HCT116 (cell line): ENCODE results near the gene DMWD. TPM values are rescaled to one million over a fixed set of nuclear protein-coding genes. Genes with fewer than 3 reads are reported as not detected.

ENCODE experiments used
- ATAC-seq: fragments of 200-7000 bp; cut with Tn5 transposase; 2 replicates; pipeline ENCODE4 v1.9.1; 2020; ENCODE audit warnings: mild to moderate bottlenecking, moderate library complexity
- BruUV-seq: library from RNA; stranded (reverse); fragments of 400-500 nt; replicated peaks from 2 replicates; lab custom pipeline; 2021; lab: Mats Ljungman, UMichigan
- CTCF ChIA-PET: fragments of 300-600 bp; sonication (Branson Sonifier 250); formaldehyde crosslinking; loops from one replicate; lab custom pipeline; 2021; ENCODE audit warnings: antibody characterized with exemption; lab: Charles Lee
- POLR2A ChIA-PET: fragments of 300-600, 350-600 bp; sonication (Branson Sonifier 250); formaldehyde crosslinking; loops from one replicate; lab custom pipeline; 2021; ENCODE audit warnings: antibody characterized with exemption; lab: Charles Lee
- RAD21 ChIA-PET, 2 experiments: fragments of 300-600 bp; sonication (Branson Sonifier 250); formaldehyde crosslinking; loops; one replicate each; lab custom pipeline; 2023; ENCODE audit warnings: low total read pairs in 2 of 2; ENCODE audit not compliant: uncharacterized antibody in 2 of 2, unreplicated experiment in 2 of 2, low non-redundant PET in 1 of 2; lab: Charles Lee
- DNase-seq: peaks from one replicate; pipeline ENCODE4 v3.0.0-alpha.2; 2010; ENCODE audit warnings: low read depth, low spot score
- H2AFZ ChIP-seq: fragments of 200-600 bp; shearing (Covaris generic), sonication (generic); 2 replicates; pipeline ENCODE4 v1.6.1; 2017; ENCODE audit warnings: low read depth, mixed run types, mixed read lengths, antibody characterized with exemption, low read length; ENCODE audit not compliant: poor library complexity, severe bottlenecking
- H3K27ac ChIP-seq: 2 replicates; pipeline ENCODE4 v1.5.1; 2012; ENCODE audit warnings: low read depth, low read length
- H3K27me3 ChIP-seq: fragments of 200-600 bp; sonication (generic); 2 replicates; pipeline ENCODE4 v1.6.1; 2016; ENCODE audit warnings: mixed run types, low read length, mixed read lengths; ENCODE audit not compliant: insufficient read depth
- H3K36me3 ChIP-seq, 2 experiments: fragments of 200-500 bp in 1 of 2; fragments of 200-600 bp in 1 of 2; sonication (Bioruptor generic) in 1 of 2; sonication (generic) in 1 of 2; 2 replicates each; pipeline versions ENCODE4 v1.5.1 to v1.6.1; 2014 to 2016; ENCODE audit warnings: low read length in 2 of 2, inconsistent platforms in 1 of 2, mixed read lengths in 1 of 2, mixed run types in 1 of 2; ENCODE audit not compliant: insufficient read depth in 2 of 2, control insufficient read depth in 1 of 2
- H3K4me1 ChIP-seq, 2 experiments: fragments of 200-600 bp in 1 of 2; sonication (generic) in 1 of 2; 2 replicates each; pipeline versions ENCODE4 v1.5.1 to v1.6.1; 2012 to 2017; ENCODE audit warnings: low read length in 2 of 2, inconsistent platforms in 1 of 2, mild to moderate bottlenecking in 1 of 2, mixed read lengths in 1 of 2, mixed run types in 1 of 2, moderate library complexity in 1 of 2; ENCODE audit not compliant: insufficient read depth in 2 of 2, control insufficient read depth in 1 of 2
- H3K4me2 ChIP-seq: fragments of 200-600 bp; sonication (generic); 2 replicates; pipeline ENCODE4 v1.6.1; 2017; ENCODE audit warnings: mixed run types, low read length, mixed read lengths
- H3K4me3 ChIP-seq, 2 experiments: fragments of 200-600 bp in 1 of 2; sonication (generic) in 1 of 2; replicated peaks in 1 of 2; 2 replicates each; pipeline ENCODE4 v1.5.1; 2011 to 2016; ENCODE audit warnings: low read length in 2 of 2, control low read depth in 1 of 2, low read depth in 1 of 2, mild to moderate bottlenecking in 1 of 2, mixed read lengths in 1 of 2, mixed run types in 1 of 2
- H3K79me2 ChIP-seq: fragments of 200-600 bp; sonication (generic); 2 replicates; pipeline ENCODE4 v1.6.1; 2017; ENCODE audit warnings: mild to moderate bottlenecking, mixed run types, low read length, moderate library complexity, mixed read lengths; ENCODE audit not compliant: insufficient read depth
- H3K9ac ChIP-seq: fragments of 200-600 bp; sonication (generic); 2 replicates; pipeline ENCODE4 v1.6.1; 2016; ENCODE audit warnings: low read length, mixed read lengths
- H3K9me2 ChIP-seq: fragments of 200-600 bp; sonication (generic), shearing (Covaris generic); 2 replicates; pipeline ENCODE4 v1.6.1; 2017; ENCODE audit warnings: mixed run types, mild to moderate bottlenecking, moderate library complexity; ENCODE audit not compliant: insufficient read depth
- H3K9me3 ChIP-seq, 2 experiments: fragments of 200-500 bp in 1 of 2; fragments of 200-600 bp in 1 of 2; sonication (Bioruptor generic) in 1 of 2; sonication (generic) in 1 of 2; 2 replicates each; pipeline ENCODE4 v1.6.1; 2014 to 2017; ENCODE audit warnings: low read length in 2 of 2, mixed read lengths in 2 of 2, inconsistent platforms in 1 of 2, low read depth in 1 of 2, mild to moderate bottlenecking in 1 of 2, mixed run types in 1 of 2, moderate library complexity in 1 of 2; ENCODE audit not compliant: control insufficient read depth in 1 of 2, insufficient read depth in 1 of 2
- H4K20me1 ChIP-seq: fragments of 200-600 bp; sonication (generic), shearing (Covaris generic); 2 replicates; pipeline ENCODE4 v1.6.1; 2017; ENCODE audit warnings: mixed run types, mild to moderate bottlenecking, moderate library complexity; ENCODE audit not compliant: insufficient read depth
- CBX3 ChIP-seq: IDR thresholded peaks from 2 replicates; pipeline ENCODE4 v1.6.1; 2012; ENCODE audit warnings: low read depth
- CEBPB ChIP-seq: IDR thresholded peaks from 2 replicates; pipeline ENCODE4 v1.6.1; 2012; ENCODE audit warnings: low read depth
- ELF1 ChIP-seq: IDR thresholded peaks from 2 replicates; pipeline ENCODE4 v1.6.1; 2012; ENCODE audit warnings: low read depth, borderline replicate concordance
- EZH2 ChIP-seq: fragments of 200-600 bp; sonication (generic); IDR thresholded peaks from 2 replicates; pipeline ENCODE4 v1.6.1; 2017; ENCODE audit warnings: antibody characterized with exemption, mixed run types
- FOSL1 ChIP-seq: IDR thresholded peaks from 2 replicates; pipeline ENCODE4 v1.6.1; 2012; ENCODE audit warnings: low read depth
- JUND ChIP-seq: IDR thresholded peaks from 2 replicates; pipeline ENCODE4 v1.6.1; 2012
- POLR2AphosphoS5 ChIP-seq: IDR thresholded peaks from 2 replicates; pipeline ENCODE4 v1.6.1; 2011; ENCODE audit warnings: mild to moderate bottlenecking, low read depth, low read length, moderate library complexity
- RAD21 ChIP-seq: IDR thresholded peaks from 2 replicates; pipeline ENCODE4 v1.6.1; 2012; ENCODE audit warnings: low read depth, mild to moderate bottlenecking
- SIN3A ChIP-seq: IDR thresholded peaks from 2 replicates; pipeline ENCODE4 v1.6.1; 2012; ENCODE audit warnings: low read depth
- SP1 ChIP-seq: IDR thresholded peaks from 2 replicates; pipeline ENCODE4 v1.6.1; 2012; ENCODE audit warnings: low read depth
- SRF ChIP-seq: IDR thresholded peaks from 2 replicates; pipeline ENCODE4 v1.6.1; 2012; ENCODE audit warnings: low read depth
- YY1 ChIP-seq: IDR thresholded peaks from 2 replicates; pipeline ENCODE4 v1.6.1; 2011; ENCODE audit warnings: low read length, low read depth, moderate library complexity, mild to moderate bottlenecking; ENCODE audit not compliant: insufficient replicate concordance; ENCODE audit errors: extremely low read depth
- ZNF274 ChIP-seq: fragments of 200-500 bp; sonication (Bioruptor generic); IDR thresholded peaks from 2 replicates; pipeline ENCODE4 v1.6.1; 2014; ENCODE audit warnings: mild to moderate bottlenecking, low read depth, low read length, inconsistent platforms
- intact Hi-C: fragments of 100-400 bp; cut with micrococcal nuclease; formaldehyde crosslinking; loops from 2 replicates; pipeline ENCODE4 v1.10.0; 2022
- total RNA-seq: library from RNA; stranded (reverse); gene quantifications from one replicate; pipeline ENCODE4 v1.2.1, GENCODE V29; 2021; ENCODE audit not compliant: unreplicated experiment
- TF ChIP-seq, protein P1 (sequence below): IDR thresholded peaks from 2 replicates; pipeline ENCODE4 v1.6.1; 2012
- TF ChIP-seq, protein P2 (sequence below): IDR thresholded peaks from 2 replicates; pipeline ENCODE4 v1.6.1; 2011; ENCODE audit warnings: mild to moderate bottlenecking, low read length, moderate library complexity; ENCODE audit not compliant: insufficient replicate concordance; ENCODE audit errors: extremely low read depth
- TF ChIP-seq, protein P3 (sequence below), 3 experiments: fragments of 200-600 bp in 1 of 3; sonication (generic) in 1 of 3; IDR thresholded peaks in 2 of 3; conservative IDR thresholded peaks in 1 of 3; 2 replicates each; pipeline ENCODE4 v1.5.1; 2012 to 2017; ENCODE audit warnings: low read depth in 2 of 3, low read length in 2 of 3, antibody characterized with exemption in 1 of 3, borderline replicate concordance in 1 of 3, control low read depth in 1 of 3, mild to moderate bottlenecking in 1 of 3, mixed read lengths in 1 of 3, mixed run types in 1 of 3, moderate library complexity in 1 of 3; ENCODE audit not compliant: insufficient read depth in 1 of 3

Gene DMWD
- total RNA-seq, 1 experiment from 2014 or later: 56.8 TPM

DNA sequence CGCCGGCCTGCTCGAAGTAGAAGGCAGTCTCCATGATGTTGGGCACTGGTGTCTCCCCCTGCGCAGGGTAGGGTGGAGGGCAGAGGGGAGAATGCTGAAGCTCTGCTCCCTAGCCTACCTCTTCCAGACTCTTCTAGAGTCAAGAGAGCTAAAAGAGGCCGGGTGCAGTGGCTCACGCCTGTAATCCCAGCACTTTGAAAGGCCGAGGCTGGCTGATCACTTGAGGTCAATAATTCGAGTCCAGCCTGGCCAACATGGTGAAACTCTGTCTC is 12.2 kb upstream of the DMWD start:
- H4K20me1 ChIP-seq: no peaks in the 10 kb centered on the region
- no peaks in the 10 kb centered on the region for H3K27me3 ChIP-seq
- no peak for ATAC-seq
- peaks cover 4 to 15% of the 10 kb centered on the region in 2 experiments; a peak in 3 of 4 replicates for H3K4me1 ChIP-seq
- no peaks in the 10 kb centered on the region for H3K9me3 ChIP-seq
- TF ChIP-seq EZH2: no peak
- no peak for TF ChIP-seq SIN3A
- no peak for TF ChIP-seq ZNF274
- no peak for TF ChIP-seq SP1
- TF ChIP-seq, all 23 proteins: peak for 0
- BruUV-seq: no TSS peak
- no peaks in the 10 kb centered on the region for H3K9me2 ChIP-seq
- RAD21 ChIA-PET: no interaction called here
- DNase-seq: no peak
- CTCF ChIA-PET: interaction anchor here (0.9 to 4.2 kb wide), 2 partner anchors 12 to 35 kb away, joined by 3 to 21 read pairs; no protein-coding TSS in a partner anchor
- H2AFZ ChIP-seq: no peak overlapping the region
- intact Hi-C loops: no loop called here
- POLR2A ChIA-PET: no interaction called here
- H3K4me2 ChIP-seq: no peak overlapping the region
- no peaks in the 10 kb centered on the region for H3K79me2 ChIP-seq
- no peaks in the 10 kb centered on the region for H3K36me3 ChIP-seq
- no peak overlapping the region for H3K9ac ChIP-seq
- no peak overlapping the region for H3K27ac ChIP-seq
- no peak overlapping the region for H3K4me3 ChIP-seq

DNA sequence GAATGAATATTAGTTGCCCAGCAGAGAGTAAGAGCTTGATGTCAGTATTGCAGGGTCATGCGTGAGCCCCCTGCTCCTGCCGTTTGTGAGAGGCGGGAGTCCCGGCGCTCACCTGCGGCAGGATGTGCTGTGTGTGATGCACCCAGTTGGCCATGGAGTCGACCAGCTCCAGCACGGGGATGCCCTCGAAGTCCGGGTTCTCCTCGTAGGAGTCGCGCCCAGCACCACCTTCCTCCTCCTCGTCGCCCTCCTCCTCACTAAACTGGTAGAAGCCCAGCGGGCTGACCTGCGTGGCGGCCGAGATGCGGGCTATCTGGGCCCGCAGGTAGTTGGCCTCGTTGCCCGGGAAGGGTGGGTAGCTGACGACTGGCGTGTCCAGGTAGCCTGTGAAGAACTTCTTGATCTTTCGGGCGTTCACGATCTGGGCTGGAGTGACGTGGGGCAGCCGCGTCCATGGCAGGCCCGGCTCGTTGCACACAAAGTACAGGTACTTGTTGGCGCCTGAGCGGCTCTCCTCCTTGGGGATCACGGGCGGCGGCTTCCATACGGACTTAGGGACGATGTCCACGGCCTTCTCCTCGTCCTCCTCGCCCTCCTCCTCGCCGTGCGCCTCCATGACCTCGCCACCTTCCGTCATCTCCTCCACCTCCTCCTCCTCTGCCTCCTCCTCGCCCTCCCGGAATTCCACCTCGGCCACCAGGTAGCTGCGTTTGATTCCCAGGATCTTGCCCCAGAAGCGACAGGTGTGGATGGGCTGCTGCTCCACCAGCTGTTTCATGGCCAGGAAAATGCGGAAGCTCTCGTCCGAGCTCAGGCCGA is 11.7 kb upstream of the DMWD start:
- Histone ChIP-seq H3K79me2 (no peaks in the 10 kb centered on the region), H3K27ac (no peak overlapping the region), H3K36me3 (no peaks in the 10 kb centered on the region), H4K20me1 (no peaks in the 10 kb centered on the region), H3K27me3 (no peaks in the 10 kb centered on the region), H3K4me1 (peaks cover 0 to 15% of the 10 kb centered on the region in 2 experiments; a peak in 2 of 4 replicates), H2AFZ (no peak overlapping the region), H3K9me3 (no peaks in the 10 kb centered on the region), H3K4me2 (no peak overlapping the region), H3K9me2 (no peaks in the 10 kb centered on the region), H3K9ac (no peak overlapping the region), H3K4me3 (no peak overlapping the region)
- CTCF ChIA-PET: interaction anchor here (0.9 to 4.2 kb wide), 2 partner anchors 12 to 34 kb away, joined by 3 to 21 read pairs; no protein-coding TSS in a partner anchor
- no peak for ATAC-seq
- no TSS peak for BruUV-seq
- intact Hi-C loops: no loop called here
- DNase-seq: no peak
- POLR2A ChIA-PET: no interaction called here
- RAD21 ChIA-PET: no interaction called here
- no peak for TF ChIP-seq YY1
- no peak for TF ChIP-seq SP1
- TF ChIP-seq, protein P1, sequence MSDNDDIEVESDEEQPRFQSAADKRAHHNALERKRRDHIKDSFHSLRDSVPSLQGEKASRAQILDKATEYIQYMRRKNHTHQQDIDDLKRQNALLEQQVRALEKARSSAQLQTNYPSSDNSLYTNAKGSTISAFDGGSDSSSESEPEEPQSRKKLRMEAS: no peak
- no peak for TF ChIP-seq EZH2
- TF ChIP-seq, protein P2, sequence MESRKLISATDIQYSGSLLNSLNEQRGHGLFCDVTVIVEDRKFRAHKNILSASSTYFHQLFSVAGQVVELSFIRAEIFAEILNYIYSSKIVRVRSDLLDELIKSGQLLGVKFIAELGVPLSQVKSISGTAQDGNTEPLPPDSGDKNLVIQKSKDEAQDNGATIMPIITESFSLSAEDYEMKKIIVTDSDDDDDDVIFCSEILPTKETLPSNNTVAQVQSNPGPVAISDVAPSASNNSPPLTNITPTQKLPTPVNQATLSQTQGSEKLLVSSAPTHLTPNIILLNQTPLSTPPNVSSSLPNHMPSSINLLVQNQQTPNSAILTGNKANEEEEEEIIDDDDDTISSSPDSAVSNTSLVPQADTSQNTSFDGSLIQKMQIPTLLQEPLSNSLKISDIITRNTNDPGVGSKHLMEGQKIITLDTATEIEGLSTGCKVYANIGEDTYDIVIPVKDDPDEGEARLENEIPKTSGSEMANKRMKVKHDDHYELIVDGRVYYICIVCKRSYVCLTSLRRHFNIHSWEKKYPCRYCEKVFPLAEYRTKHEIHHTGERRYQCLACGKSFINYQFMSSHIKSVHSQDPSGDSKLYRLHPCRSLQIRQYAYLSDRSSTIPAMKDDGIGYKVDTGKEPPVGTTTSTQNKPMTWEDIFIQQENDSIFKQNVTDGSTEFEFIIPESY: no peak
- TF ChIP-seq RAD21: no peak
- TF ChIP-seq CBX3: no peak
- TF ChIP-seq JUND: no peak
- TF ChIP-seq SRF: no peak
- TF ChIP-seq CEBPB: no peak
- TF ChIP-seq, protein P3, sequence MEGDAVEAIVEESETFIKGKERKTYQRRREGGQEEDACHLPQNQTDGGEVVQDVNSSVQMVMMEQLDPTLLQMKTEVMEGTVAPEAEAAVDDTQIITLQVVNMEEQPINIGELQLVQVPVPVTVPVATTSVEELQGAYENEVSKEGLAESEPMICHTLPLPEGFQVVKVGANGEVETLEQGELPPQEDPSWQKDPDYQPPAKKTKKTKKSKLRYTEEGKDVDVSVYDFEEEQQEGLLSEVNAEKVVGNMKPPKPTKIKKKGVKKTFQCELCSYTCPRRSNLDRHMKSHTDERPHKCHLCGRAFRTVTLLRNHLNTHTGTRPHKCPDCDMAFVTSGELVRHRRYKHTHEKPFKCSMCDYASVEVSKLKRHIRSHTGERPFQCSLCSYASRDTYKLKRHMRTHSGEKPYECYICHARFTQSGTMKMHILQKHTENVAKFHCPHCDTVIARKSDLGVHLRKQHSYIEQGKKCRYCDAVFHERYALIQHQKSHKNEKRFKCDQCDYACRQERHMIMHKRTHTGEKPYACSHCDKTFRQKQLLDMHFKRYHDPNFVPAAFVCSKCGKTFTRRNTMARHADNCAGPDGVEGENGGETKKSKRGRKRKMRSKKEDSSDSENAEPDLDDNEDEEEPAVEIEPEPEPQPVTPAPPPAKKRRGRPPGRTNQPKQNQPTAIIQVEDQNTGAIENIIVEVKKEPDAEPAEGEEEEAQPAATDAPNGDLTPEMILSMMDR (IDR thresholded peaks at IDR 0.05 in 2 of 3, conservative IDR thresholded peaks at IDR 0.05 in 1 of 3; ENCODE audit: borderline replicate concordance in 1 of 3, insufficient read depth in 1 of 3, low read depth in 2 of 3, low read length in 2 of 3): no peak
- TF ChIP-seq ZNF274: no peak
- no peak for TF ChIP-seq ELF1
- TF ChIP-seq FOSL1: no peak
- no peak for TF ChIP-seq POLR2AphosphoS5
